Measurements from ENCODE around the gene FLT3.

- no peak for TF ChIP-seq CTCF (IDR thresholded peaks at IDR 0.05; ENCODE audit: poor library complexity)
- no peak for TF ChIP-seq EZH2 (IDR thresholded peaks at IDR 0.05; ENCODE audit: borderline replicate concordance)
- no peak for TF ChIP-seq EZH2phosphoT487 (IDR thresholded peaks at IDR 0.05; ENCODE audit: low read depth, severe bottlenecking, unreplicated experiment)
Measured at GRCh38 chr13:28077231-28077630, 23.1 kb downstream of the FLT3 start.

Measured in hepatocyte (in vitro differentiated cells).